Lower leg skin (tissue), 3 donors: ENCODE data around the gene FGF21.

Experiments used
- CTCF ChIP-seq, 3 donors: fragments of 450-650 bp; IDR thresholded peaks; one replicate each; pipeline ENCODE4 v1.5.1; 2016; ENCODE audit warnings: antibody characterized with exemption in 3 of 3, mild to moderate bottlenecking in 3 of 3, moderate library complexity in 2 of 3
- POLR2A ChIP-seq, 2 donors: fragments of 450-650 bp; IDR thresholded peaks; one replicate each; pipeline ENCODE4 v1.6.1; 2016 to 2017; ENCODE audit warnings: antibody characterized with exemption in 2 of 2, mild to moderate bottlenecking in 1 of 2, moderate library complexity in 1 of 2

GRCh38 chr19:48715681-48716171 is 39.6 kb upstream of the FGF21 start:
- no peak for TF ChIP-seq CTCF (IDR thresholded peaks at IDR 0.05)
- TF ChIP-seq POLR2A (IDR thresholded peaks at IDR 0.05): no peak
